Measurements from ENCODE around the gene CHID1.

GRCh38 chr11:921921-922678 is 11.5 kb upstream of the CHID1 start:
- TF ChIP-seq CTCF (IDR thresholded peaks at IDR 0.05; ENCODE audit: low read depth, low read length, poor library complexity, severe bottlenecking) (no peak), EZH2phosphoT487 (IDR thresholded peaks at IDR 0.05; ENCODE audit: borderline replicate concordance, low read length) (no peak)
